Choroid plexus epithelial cell (primary cell): Measurements from ENCODE around the gene CCDC106.

ENCODE experiments used
- DNase-seq: peaks from one replicate; pipeline ENCODE4 v3.0.0-alpha.2; 2010; ENCODE audit warnings: low read depth
- H3K4me3 ChIP-seq: 2 replicates; pipeline ENCODE4 v1.5.1; 2011; ENCODE audit warnings: low read depth, mild to moderate bottlenecking, control low read depth, low read length, moderate library complexity
- TF ChIP-seq, protein P1 (sequence below): conservative IDR thresholded peaks from 2 replicates; pipeline ENCODE4 v1.5.1; 2011; ENCODE audit warnings: low read depth, mild to moderate bottlenecking, control low read depth, inconsistent platforms, low read length, moderate library complexity

Gene CCDC106

GRCh38 chr19:55656552-55656951 lies 8.5 kb downstream of the CCDC106 start:
- TF ChIP-seq, protein P1, sequence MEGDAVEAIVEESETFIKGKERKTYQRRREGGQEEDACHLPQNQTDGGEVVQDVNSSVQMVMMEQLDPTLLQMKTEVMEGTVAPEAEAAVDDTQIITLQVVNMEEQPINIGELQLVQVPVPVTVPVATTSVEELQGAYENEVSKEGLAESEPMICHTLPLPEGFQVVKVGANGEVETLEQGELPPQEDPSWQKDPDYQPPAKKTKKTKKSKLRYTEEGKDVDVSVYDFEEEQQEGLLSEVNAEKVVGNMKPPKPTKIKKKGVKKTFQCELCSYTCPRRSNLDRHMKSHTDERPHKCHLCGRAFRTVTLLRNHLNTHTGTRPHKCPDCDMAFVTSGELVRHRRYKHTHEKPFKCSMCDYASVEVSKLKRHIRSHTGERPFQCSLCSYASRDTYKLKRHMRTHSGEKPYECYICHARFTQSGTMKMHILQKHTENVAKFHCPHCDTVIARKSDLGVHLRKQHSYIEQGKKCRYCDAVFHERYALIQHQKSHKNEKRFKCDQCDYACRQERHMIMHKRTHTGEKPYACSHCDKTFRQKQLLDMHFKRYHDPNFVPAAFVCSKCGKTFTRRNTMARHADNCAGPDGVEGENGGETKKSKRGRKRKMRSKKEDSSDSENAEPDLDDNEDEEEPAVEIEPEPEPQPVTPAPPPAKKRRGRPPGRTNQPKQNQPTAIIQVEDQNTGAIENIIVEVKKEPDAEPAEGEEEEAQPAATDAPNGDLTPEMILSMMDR: no peak
- peak overlapping the region; percentile 96 for H3K4me3 ChIP-seq
- DNase-seq: no peak

- DNase-seq: no peak
Measured at GRCh38 chr19:55656988-55657747, 9.2 kb downstream of the CCDC106 start.

DNA sequence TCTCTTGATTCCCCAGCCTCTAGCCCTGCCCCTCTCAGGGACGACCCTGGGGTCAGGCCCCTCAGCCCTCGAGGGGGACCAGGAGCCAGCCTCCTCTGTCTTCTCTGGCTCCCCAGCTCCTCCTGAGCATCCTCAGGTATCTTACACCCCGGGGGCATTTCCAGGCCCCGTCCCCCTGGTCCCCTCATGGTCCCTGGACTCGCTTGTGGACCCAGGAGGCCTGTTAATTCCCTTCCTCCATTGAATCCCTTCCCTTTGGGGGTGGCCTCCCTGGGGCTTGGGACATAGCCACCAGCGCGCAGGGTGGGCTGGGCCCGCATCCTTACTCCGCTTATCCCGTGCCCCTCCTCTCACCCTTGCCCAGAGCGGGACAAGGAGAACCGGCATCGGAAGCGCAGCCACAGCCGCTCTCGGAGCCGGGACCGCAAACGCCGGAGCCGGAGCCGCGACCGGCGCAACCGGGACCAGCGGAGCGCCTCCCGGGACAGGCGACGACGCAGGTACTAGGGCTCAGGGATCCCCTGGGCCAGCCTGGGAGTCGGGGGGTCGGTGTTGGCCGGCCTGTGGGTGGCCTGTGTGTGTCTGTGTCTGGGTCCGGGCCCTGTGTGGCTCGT lies 10.9 kb downstream of the CCDC106 start:
- TF ChIP-seq, protein P1: no peak
- H3K4me3 ChIP-seq: no peak overlapping the region
- no peak for DNase-seq

More at GRCh38 chr19:55656988-55657747, 9.2 kb downstream of the CCDC106 start:
- H3K4me3 ChIP-seq: peak overlapping the region; percentile 96
- TF ChIP-seq, protein P1: no peak

DNA sequence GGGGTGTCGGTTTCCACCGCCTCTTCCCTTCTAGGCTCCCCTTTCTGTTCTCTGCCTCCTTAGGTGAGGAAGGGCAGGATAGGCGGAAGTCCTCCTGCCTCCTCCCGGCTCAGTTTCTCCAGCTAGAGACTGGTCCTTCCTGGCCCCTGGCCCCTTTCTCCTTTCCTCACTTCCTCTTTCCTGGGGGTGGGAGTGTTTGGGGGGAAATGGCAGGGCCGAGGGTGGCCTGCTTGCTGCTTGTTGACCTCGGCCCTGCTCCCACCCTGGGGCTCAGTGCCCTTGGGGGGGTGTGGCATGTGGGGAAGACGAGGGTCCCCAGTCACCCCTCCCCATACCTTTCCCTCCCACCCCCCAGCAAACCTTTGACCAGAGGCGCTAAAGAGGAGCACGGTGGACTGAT lies 11.8 kb downstream of the CCDC106 start:
- H3K4me3 ChIP-seq: no peak overlapping the region
- no peak for DNase-seq
- TF ChIP-seq, protein P1: no peak

DNA sequence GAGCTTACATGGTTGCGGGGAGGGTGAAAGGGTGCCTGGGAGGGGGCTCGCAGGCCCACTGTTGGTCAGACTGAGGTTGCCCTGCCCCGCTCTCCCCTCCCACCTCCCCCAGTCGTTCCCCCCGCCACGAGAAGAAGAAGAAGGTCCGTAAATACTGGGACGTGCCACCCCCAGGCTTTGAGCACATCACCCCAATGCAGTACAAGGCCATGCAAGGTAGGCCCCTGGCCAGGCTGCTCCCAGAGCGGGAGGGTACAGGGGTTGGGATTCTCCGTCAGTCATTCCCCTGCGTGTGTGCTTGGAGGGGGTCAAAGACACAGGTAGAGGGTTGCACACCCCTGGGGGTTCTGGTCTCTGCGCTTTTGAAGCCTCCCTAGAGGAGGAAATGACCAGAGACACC lies 12.4 kb downstream of the CCDC106 start:
- H3K4me3 ChIP-seq: no peak overlapping the region
- DNase-seq: no peak
- TF ChIP-seq, protein P1: no peak

DNA sequence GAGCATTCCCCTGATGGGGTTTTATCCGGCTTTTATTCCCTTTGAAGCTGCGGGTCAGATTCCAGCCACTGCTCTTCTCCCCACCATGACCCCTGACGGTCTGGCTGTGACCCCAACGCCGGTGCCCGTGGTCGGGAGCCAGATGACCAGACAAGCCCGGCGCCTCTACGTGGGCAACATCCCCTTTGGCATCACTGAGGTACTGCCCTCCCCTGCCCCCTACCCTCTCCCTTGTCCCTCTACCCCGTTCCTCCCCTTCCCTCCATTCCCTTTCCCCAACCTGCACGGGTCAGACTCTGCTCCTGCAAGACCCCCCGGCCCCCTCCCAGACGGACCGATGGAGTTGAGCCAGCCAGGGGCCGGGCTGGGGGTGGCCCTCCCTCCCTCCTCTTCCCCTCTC lies 13.0 kb downstream of the CCDC106 start:
- DNase-seq: no peak
- TF ChIP-seq, protein P1: no peak
- H3K4me3 ChIP-seq: no peak overlapping the region

DNA sequence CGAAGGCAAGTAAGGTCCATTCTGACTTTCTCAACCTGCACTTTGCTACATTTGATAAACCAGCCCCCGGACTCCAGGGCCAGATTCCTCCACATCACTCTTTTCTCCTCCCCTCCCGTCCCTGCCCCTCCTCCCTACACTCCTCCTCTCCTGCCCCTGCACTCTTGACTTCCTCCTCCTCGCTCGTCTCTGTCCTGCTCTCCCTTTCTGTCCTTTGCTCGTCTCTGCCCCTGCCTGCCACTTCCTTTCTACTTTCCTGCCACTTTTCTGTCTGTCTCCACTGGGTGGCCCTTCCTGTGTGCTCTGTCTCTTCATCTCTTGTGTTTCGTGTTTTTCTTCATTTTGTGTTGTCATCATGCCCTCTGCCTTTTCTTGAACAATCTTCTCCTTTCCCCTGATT lies 13.8 kb downstream of the CCDC106 start:
- no peak for DNase-seq
- TF ChIP-seq, protein P1: no peak
- H3K4me3 ChIP-seq: no peak overlapping the region
